A673 (cell line): ENCODE measurements around the gene WBP2.

Source experiments
- CTCF ChIP-seq: fragments of 300-800, 200-600 bp; sonication (generic); conservative IDR thresholded peaks from 2 replicates; pipeline ENCODE4 v1.5.1; 2017; ENCODE audit warnings: low read depth, mild to moderate bottlenecking, antibody characterized with exemption, low read length, moderate library complexity, mixed read lengths
- EZH2 ChIP-seq: fragments of 200-600 bp; sonication (generic); IDR thresholded peaks from 2 replicates; pipeline ENCODE4 v1.6.1; 2017; ENCODE audit warnings: borderline replicate concordance, low read depth, mild to moderate bottlenecking, mixed read lengths, antibody characterized with exemption, low read length; ENCODE audit not compliant: poor library complexity, severe bottlenecking

- TF ChIP-seq CTCF (no peak), EZH2 (no peak)
Measured at GRCh38 chr17:75814900-75815373, 40.2 kb downstream of the WBP2 start.
